AG04449 (cell line): ENCODE measurements around the gene COL26A1.

Source experiments
- CTCF ChIA-PET: fragments of 350-600 bp; formaldehyde crosslinking; extraction: SDS; loops from one replicate; lab custom pipeline; 2021; ENCODE audit warnings: antibody characterized with exemption; lab: Yijun Ruan, JAX
- POLR2A ChIA-PET: fragments of 400-600, 350-600 bp; formaldehyde crosslinking; extraction: SDS; loops from one replicate; lab custom pipeline; 2020; ENCODE audit warnings: antibody characterized with exemption, inconsistent platforms; lab: Yijun Ruan, JAX
- DNase-seq: peaks from one replicate; pipeline ENCODE4 v3.0.0-alpha.2; 2010; ENCODE audit warnings: low read depth, low spot score
- H3K4me3 ChIP-seq: 2 replicates; pipeline ENCODE4 v1.5.1; 2011; ENCODE audit warnings: low read depth, mild to moderate bottlenecking, control low read depth, low read length
- TF ChIP-seq, protein P1 (sequence below): IDR thresholded peaks from one replicate; pipeline ENCODE4 v1.5.1; 2011; ENCODE audit warnings: mild to moderate bottlenecking, moderate library complexity, low read length, control low read depth, inconsistent platforms; ENCODE audit not compliant: insufficient read depth; ENCODE audit errors: missing control alignments

Gene COL26A1

GRCh38 chr7:101507327-101507726 is 144.7 kb downstream of the COL26A1 start:
- no peak overlapping the region for H3K4me3 ChIP-seq
- ChIA-PET CTCF (interaction anchor here (0.6 to 2.3 kb wide), 6 partner anchors 8 to 214 kb away, joined by 3 to 20 read pairs (median 6); no protein-coding TSS in a partner anchor), POLR2A (no interaction called here)
- DNase-seq, result no peak
- TF ChIP-seq, protein P1, sequence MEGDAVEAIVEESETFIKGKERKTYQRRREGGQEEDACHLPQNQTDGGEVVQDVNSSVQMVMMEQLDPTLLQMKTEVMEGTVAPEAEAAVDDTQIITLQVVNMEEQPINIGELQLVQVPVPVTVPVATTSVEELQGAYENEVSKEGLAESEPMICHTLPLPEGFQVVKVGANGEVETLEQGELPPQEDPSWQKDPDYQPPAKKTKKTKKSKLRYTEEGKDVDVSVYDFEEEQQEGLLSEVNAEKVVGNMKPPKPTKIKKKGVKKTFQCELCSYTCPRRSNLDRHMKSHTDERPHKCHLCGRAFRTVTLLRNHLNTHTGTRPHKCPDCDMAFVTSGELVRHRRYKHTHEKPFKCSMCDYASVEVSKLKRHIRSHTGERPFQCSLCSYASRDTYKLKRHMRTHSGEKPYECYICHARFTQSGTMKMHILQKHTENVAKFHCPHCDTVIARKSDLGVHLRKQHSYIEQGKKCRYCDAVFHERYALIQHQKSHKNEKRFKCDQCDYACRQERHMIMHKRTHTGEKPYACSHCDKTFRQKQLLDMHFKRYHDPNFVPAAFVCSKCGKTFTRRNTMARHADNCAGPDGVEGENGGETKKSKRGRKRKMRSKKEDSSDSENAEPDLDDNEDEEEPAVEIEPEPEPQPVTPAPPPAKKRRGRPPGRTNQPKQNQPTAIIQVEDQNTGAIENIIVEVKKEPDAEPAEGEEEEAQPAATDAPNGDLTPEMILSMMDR, result no peak

DNA sequence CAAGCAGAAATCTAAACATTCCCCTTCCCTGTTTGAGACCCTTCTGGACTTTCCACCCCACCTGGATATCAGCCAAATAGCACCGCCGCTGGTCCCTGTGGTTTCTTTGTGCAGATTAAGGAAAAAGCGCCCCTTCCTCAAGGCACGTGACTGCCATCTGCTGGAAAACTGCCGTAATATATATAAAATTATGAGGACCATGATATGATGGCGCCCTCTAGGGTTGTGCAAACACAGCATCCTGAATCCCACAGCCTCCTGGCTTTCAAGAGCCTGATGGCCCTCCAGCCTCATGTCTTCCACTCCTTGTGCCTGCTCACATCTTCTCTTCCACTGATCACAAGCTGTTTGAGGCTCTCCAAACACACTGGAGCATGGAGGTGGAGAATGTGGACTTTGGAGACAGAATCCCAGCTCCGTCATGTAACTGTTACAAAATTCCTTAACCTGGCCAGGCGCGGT is 145.1 kb downstream of the COL26A1 start:
- H3K4me3 ChIP-seq, result no peak overlapping the region
- POLR2A ChIA-PET, result no interaction called here
- TF ChIP-seq, protein P1, result peak; percentile 55
- no peak for DNase-seq
- CTCF ChIA-PET, result interaction anchor here (0.6 to 2.1 kb wide), 9 partner anchors 8 to 214 kb away, joined by 3 to 20 read pairs (median 5); partner anchors contain the start of genes COL26A1 and IFT22

DNA sequence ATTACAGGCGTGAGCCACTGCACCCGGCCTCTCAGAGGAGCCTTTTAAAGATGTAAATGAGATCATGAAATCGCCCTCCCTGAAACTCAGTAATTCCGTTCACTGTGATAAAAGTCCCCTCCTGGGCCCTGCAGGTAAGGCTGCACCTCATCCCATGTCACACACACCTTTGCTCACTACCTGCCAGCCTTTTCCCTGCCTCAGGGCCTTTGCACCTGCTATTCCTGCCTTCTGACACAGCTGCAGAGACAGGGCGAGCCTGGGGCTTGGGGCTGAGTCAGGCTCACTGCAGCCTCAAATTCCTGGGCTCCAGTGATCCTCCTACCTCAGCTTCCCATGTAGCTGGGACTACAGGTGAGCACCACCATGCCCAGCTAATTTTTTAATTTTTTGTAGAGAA is 147.6 kb downstream of the COL26A1 start:
- POLR2A ChIA-PET, result no interaction called here
- H3K4me3 ChIP-seq, result no peak overlapping the region
- DNase-seq, result no peak
- CTCF ChIA-PET, result interaction anchor here (1.5 kb wide), 1 partner anchor 147 kb away, joined by 3 read pairs; the partner anchor contains the start of gene COL26A1
- TF ChIP-seq, protein P1, result no peak

DNA sequence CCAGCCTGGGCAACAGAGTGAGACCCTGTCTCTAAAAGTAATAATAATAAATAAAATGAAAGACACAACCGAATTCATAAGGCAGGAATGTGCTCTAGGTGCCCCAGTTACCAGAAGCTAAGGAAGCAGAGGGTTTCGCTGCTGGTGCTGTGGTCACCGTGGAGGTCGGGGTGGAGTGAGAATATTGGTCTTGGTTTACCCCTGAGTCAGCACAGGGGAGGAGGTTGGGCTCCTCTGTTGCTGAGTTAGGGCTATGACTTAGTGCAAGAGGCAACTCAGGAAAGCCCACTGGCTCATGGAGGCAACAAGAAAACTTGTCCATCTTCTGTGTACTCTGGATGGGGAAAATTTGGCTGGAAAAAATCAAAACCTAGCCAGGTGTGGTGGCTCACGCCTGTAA is 149.3 kb downstream of the COL26A1 start:
- DNase-seq, result no peak
- no peak overlapping the region for H3K4me3 ChIP-seq
- POLR2A ChIA-PET, result no interaction called here
- CTCF ChIA-PET, result interaction anchor here (0.7 to 1.8 kb wide), 2 partner anchors 148 kb away, joined by 3 to 4 read pairs; no protein-coding TSS in a partner anchor
- TF ChIP-seq, protein P1, result no peak

- TF ChIP-seq, protein P1, result no peak
- ChIA-PET POLR2A (no interaction called here), CTCF (interaction anchor here (0.6 to 5.3 kb wide), 2 partner anchors 9 to 744 kb away, joined by 3 to 20 read pairs; no protein-coding TSS in a partner anchor)
- no peak for DNase-seq
- H3K4me3 ChIP-seq, result no peak overlapping the region
These were observed 154.2 kb downstream of the COL26A1 start for GRCh38 chr7:101516851-101517250.

DNA sequence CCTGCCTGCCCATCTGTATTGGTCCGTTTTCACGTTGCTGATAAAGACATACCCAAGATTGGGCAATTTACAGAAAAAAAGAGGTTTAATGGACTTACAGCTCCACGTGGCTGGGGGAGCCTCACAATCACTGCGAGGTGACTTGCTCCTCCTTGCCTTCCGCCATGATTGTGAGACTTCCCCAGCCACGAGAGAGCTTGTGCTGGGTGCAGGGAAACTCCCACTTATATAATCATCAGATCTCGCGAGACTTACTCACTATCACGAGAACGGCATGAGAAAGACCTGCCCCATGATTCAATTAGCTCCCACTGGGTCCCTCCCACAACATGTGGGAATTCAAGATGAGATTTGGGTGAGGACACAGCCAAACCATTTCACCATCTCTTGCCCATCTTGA is 154.6 kb downstream of the COL26A1 start:
- ChIA-PET POLR2A (no interaction called here), CTCF (interaction anchor here (0.7 to 5.3 kb wide), 2 partner anchors 9 to 20 kb away, joined by 3 to 20 read pairs; no protein-coding TSS in a partner anchor)
- TF ChIP-seq, protein P1, result no peak
- no peak overlapping the region for H3K4me3 ChIP-seq
- no peak for DNase-seq
